ENCODE data around the gene AP1M1.

The AP1M1 gene

GRCh38 chr19:16228637-16229321 is 31.1 kb downstream of the AP1M1 start:
- in situ Hi-C loops (cut with MboI; ENCODE audit: low sequenced_read_pairs, unreplicated experiment), result no loop called here
- no peak for TF ChIP-seq CTCF (IDR thresholded peaks at IDR 0.05; ENCODE audit: borderline replicate concordance, control extremely low read depth, extremely low read depth, insufficient read depth, missing control alignments)
- no peak for DNase-seq (ENCODE audit: low spot score)

GRCh38 chr19:16229322-16229641 is 31.6 kb downstream of the AP1M1 start:
- no peak for TF ChIP-seq CTCF (IDR thresholded peaks at IDR 0.05; ENCODE audit: borderline replicate concordance, control extremely low read depth, extremely low read depth, insufficient read depth, missing control alignments)
- in situ Hi-C loops (cut with MboI; ENCODE audit: low sequenced_read_pairs, unreplicated experiment), result no loop called here
- no peak for DNase-seq (ENCODE audit: low spot score)

- in situ Hi-C loops (cut with MboI; ENCODE audit: low sequenced_read_pairs, unreplicated experiment), result no loop called here
- DNase-seq (ENCODE audit: low spot score), result peak; percentile 19
- TF ChIP-seq CTCF (IDR thresholded peaks at IDR 0.05; ENCODE audit: borderline replicate concordance, control extremely low read depth, extremely low read depth, insufficient read depth, missing control alignments), result no peak
These were observed 34.4 kb downstream of the AP1M1 start for GRCh38 chr19:16232127-16232526.

GRCh38 chr19:16232568-16232967 is 34.9 kb downstream of the AP1M1 start:
- in situ Hi-C loops (cut with MboI; ENCODE audit: low sequenced_read_pairs, unreplicated experiment), result no loop called here
- no peak for TF ChIP-seq CTCF (IDR thresholded peaks at IDR 0.05; ENCODE audit: borderline replicate concordance, control extremely low read depth, extremely low read depth, insufficient read depth, missing control alignments)
- peak; percentile 15 for DNase-seq (ENCODE audit: low spot score)

- in situ Hi-C loops (cut with MboI; ENCODE audit: low sequenced_read_pairs, unreplicated experiment), result no loop called here
These were observed 35.5 kb downstream of the AP1M1 start for GRCh38 chr19:16233081-16233776.

More at GRCh38 chr19:16233081-16233776, 35.5 kb downstream of the AP1M1 start:
- peak; percentile 27 for DNase-seq (ENCODE audit: low spot score)
- TF ChIP-seq CTCF (IDR thresholded peaks at IDR 0.05; ENCODE audit: borderline replicate concordance, control extremely low read depth, extremely low read depth, insufficient read depth, missing control alignments), result no peak
